HG02973 (cell line): ENCODE measurements around the gene RBM39.
"Not testable (repeated sequence)": the region's sequence is repeated elsewhere in the genome, so short reads cannot be mapped to it uniquely, and the experiment has no call there.

Source experiments
- ATAC-seq: cut with Tn5 transposase; IDR thresholded peaks from one replicate; pipeline ENCODE4 v1.9.1; 2021; ENCODE audit warnings: moderate library complexity; ENCODE audit not compliant: unreplicated experiment

The RBM39 gene

GRCh38 chr20:35756404-35756803 lies 14.3 kb upstream of the RBM39 start:
- ATAC-seq = no peak

- ATAC-seq = no peak
Observed at GRCh38 chr20:35750611-35751010, 8.6 kb upstream of the RBM39 start.

GRCh38 chr20:35744492-35744841 lies 2.4 kb upstream of the RBM39 start:
- not testable (repeated sequence) for ATAC-seq

- no peak for ATAC-seq
Observed at GRCh38 chr20:35743693-35744491, 1.8 kb upstream of the RBM39 start.

- ATAC-seq = no peak
Observed at GRCh38 chr20:35742741-35743523, 872 bp upstream of the RBM39 start.

- no peak for ATAC-seq
Observed at GRCh38 chr20:35739294-35740163, 2.5 kb downstream of the RBM39 start.

- no peak for ATAC-seq
Observed at GRCh38 chr20:35738410-35739179, 3.5 kb downstream of the RBM39 start.

GRCh38 chr20:35737865-35738333 lies 4.2 kb downstream of the RBM39 start:
- no peak for ATAC-seq

GRCh38 chr20:35735826-35736470 lies 6.1 kb downstream of the RBM39 start:
- no peak for ATAC-seq

GRCh38 chr20:35734777-35735649 lies 7.0 kb downstream of the RBM39 start:
- no peak for ATAC-seq

GRCh38 chr20:35734374-35734773 lies 7.7 kb downstream of the RBM39 start:
- ATAC-seq = no peak

GRCh38 chr20:35732644-35732982 lies 9.4 kb downstream of the RBM39 start:
- no peak for ATAC-seq

GRCh38 chr20:35731862-35732643 lies 10.0 kb downstream of the RBM39 start:
- ATAC-seq = no peak

- no peak for ATAC-seq
Observed at GRCh38 chr20:35731469-35731788, 10.6 kb downstream of the RBM39 start.

GRCh38 chr20:35730583-35731468 lies 11.2 kb downstream of the RBM39 start:
- no peak for ATAC-seq

GRCh38 chr20:35729836-35730582 lies 12.1 kb downstream of the RBM39 start:
- ATAC-seq = no peak

- ATAC-seq = no peak
Observed at GRCh38 chr20:35729283-35729807, 12.7 kb downstream of the RBM39 start.
